ENCODE measurements around the gene PANX3. TPM values are rescaled to one million over a fixed set of nuclear protein-coding genes. Genes with fewer than 3 reads are reported as not detected.

Gene PANX3
- total and polyA plus RNA-seq, 9 of the 15 experiments (the other 6 are each of a cell fraction or from before 2014, with no cell fraction given): 0.09 to 0.69 (median 0.39) TPM

- TF ChIP-seq TCF7 (IDR thresholded peaks at IDR 0.05; ENCODE audit: borderline replicate concordance) (no peak), MEIS2 (IDR thresholded peaks at IDR 0.05; ENCODE audit: partially characterized antibody) (no peak), NR4A1 (CRISPR knock-in tag; IDR thresholded peaks at IDR 0.05) (no peak), NR4A1 (tag; IDR thresholded peaks at IDR 0.05) (no peak), TRIM28 (IDR thresholded peaks at IDR 0.05) (no peak), ZNF140 (CRISPR knock-in tag; IDR thresholded peaks at IDR 0.05) (no peak), IRF2 (CRISPR knock-in tag; IDR thresholded peaks at IDR 0.05) (no peak), ZBTB8A (IDR thresholded peaks at IDR 0.05; ENCODE audit: partially characterized antibody) (no peak), ZNF316 (IDR thresholded peaks at IDR 0.05) (no peak), CXXC5 (CRISPR knock-in tag; IDR thresholded peaks at IDR 0.05) (no peak), ZZZ3 (IDR thresholded peaks at IDR 0.05) (no peak), FOXP4 (CRISPR knock-in tag; IDR thresholded peaks at IDR 0.05; ENCODE audit: borderline replicate concordance) (no peak), IRF1 (CRISPR knock-in tag; IDR thresholded peaks at IDR 0.05; ENCODE audit: borderline replicate concordance) (no peak), THRA (IDR thresholded peaks at IDR 0.05) (no peak), SUPT5H (IDR thresholded peaks at IDR 0.05) (no peak), NFE2 (IDR thresholded peaks at IDR 0.05; ENCODE audit: low read depth) (no peak)
Measured at GRCh38 chr11:124642628-124643027, 31.4 kb downstream of the PANX3 start (continued).

Data from K562 (cell line).